ENCODE data around the gene POLG.

GRCh38 chr15:89303986-89304385 lies 30.6 kb downstream of the POLG start:
- TF ChIP-seq CTCF (conservative IDR thresholded peaks at IDR 0.05; ENCODE audit: low read depth, low read length) (no peak), EZH2 (IDR thresholded peaks at IDR 0.05; ENCODE audit: low read length, unreplicated experiment) (no peak), EZH2phosphoT487 (IDR thresholded peaks at IDR 0.05; ENCODE audit: borderline replicate concordance, low read length) (no peak)

All from PC-3 (cell line).